OCI-LY1 (cell line): ENCODE results near the gene MARCHF10.

ENCODE experiments used
- EZH2 ChIP-seq: fragments of 200-600 bp; sonication (generic), shearing (Covaris generic); IDR thresholded peaks from 2 replicates; pipeline ENCODE4 v1.8.0; 2017; ENCODE audit warnings: borderline replicate concordance, mixed run types, mild to moderate bottlenecking, antibody characterized with exemption, low read length, moderate library complexity, mixed read lengths
- TF ChIP-seq, protein P1 (sequence below): fragments of 200-600 bp; sonication (generic), shearing (Covaris generic); IDR thresholded peaks from 2 replicates; pipeline ENCODE4 v1.5.1; 2017; ENCODE audit warnings: mild to moderate bottlenecking, antibody characterized with exemption, low read length, moderate library complexity, mixed read lengths

DNA sequence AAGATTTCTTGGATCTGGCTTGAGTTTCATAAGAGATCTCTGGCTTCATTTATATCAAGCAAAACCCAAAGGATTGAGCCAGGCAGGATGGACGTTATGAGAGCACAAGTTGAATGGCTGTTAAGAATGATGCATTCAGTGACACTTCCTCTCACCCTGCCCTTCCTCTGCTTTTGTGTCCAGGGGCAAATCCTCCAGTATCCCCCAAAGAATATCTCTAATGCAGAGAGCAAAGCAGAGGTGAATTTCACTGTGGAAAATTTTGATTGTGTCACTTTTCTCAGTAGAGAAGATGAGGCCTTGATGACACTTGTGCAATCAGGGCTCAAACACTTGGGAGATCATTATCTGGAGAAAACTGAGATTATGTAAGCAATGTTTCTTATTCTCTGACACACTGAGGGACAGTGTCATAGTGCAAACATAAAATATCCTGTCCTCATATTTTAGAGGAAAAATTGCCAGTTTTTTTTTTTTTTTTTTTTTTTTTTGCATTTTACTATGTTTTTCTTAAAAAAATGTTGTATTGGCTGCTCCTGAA, 25.3 kb downstream of the MARCHF10 start:
- TF ChIP-seq, protein P1, sequence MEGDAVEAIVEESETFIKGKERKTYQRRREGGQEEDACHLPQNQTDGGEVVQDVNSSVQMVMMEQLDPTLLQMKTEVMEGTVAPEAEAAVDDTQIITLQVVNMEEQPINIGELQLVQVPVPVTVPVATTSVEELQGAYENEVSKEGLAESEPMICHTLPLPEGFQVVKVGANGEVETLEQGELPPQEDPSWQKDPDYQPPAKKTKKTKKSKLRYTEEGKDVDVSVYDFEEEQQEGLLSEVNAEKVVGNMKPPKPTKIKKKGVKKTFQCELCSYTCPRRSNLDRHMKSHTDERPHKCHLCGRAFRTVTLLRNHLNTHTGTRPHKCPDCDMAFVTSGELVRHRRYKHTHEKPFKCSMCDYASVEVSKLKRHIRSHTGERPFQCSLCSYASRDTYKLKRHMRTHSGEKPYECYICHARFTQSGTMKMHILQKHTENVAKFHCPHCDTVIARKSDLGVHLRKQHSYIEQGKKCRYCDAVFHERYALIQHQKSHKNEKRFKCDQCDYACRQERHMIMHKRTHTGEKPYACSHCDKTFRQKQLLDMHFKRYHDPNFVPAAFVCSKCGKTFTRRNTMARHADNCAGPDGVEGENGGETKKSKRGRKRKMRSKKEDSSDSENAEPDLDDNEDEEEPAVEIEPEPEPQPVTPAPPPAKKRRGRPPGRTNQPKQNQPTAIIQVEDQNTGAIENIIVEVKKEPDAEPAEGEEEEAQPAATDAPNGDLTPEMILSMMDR, result no peak
- TF ChIP-seq EZH2, result no peak
